ENCODE measurements around the gene P2RY14.
"Not testable (repeated sequence)": the region's sequence is repeated elsewhere in the genome, so short reads cannot be mapped to it uniquely, and the experiment has no call there.

The P2RY14 gene

GRCh38 chr3:151171145-151171757 lies 107.1 kb downstream of the P2RY14 start:
- DNase-seq, result no peak

- DNase-seq, result not testable (repeated sequence)
Observed at GRCh38 chr3:151169948-151170679, 108.2 kb downstream of the P2RY14 start.

- no peak for DNase-seq
Observed at GRCh38 chr3:151169262-151169947, 108.9 kb downstream of the P2RY14 start.

DNA sequence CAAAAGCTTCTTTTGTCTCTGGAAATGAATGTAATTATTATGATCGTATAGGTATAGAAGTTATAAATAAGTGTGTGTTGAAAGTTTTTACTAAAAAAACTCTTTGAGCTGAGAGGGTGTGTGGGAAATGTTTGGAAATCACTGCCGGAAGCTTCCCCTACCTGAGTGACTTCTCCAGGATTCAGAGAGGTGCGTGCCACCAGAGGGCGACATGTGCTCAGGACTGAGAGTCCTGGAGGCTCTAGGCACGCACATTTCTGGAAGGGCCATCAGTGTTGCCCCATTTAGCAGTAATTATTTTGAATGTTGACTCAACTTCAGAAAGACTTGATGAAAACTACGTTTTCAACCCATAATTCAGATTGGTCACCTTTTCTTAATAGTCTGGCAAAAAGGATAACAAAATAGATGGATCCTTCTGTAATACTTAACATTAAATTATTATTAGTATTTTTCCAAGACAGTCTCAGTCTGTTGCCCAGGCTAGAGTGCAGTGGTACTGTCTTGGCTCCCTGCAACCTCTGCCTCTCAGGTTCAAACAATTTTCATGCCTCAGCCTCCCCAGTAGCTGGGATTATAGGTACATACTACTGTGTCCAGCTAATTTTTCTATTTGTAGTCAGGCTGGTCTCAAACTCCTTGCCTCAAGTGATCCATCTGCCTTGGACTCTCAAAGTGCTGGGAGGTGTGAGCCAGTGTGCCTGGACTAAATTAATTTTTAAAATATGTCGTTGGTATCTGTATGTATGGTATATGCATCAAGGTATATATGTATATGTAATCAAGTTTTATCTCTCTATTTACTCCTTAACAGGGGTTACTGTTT lies 109.9 kb downstream of the P2RY14 start:
- DNase-seq, result peak; percentile 59

DNA sequence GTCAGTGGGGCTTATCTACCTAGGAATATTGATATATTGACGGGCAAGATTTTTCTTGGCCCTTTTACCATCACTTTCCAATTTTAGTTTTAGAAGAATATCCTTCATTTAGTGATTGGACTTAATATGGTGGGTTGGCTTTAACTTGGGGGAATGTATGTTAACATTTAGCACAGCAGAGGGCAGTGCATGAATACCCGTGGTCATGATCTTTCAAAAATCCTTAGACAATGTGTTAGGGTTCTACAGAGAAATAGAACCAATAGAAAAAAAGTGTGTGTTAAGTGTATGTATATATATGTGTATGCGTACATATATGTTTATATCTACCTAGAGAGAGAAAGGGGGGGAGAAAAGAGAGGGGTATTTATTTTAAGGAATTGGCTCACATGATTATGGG lies 112.2 kb downstream of the P2RY14 start:
- no peak for DNase-seq

GRCh38 chr3:151165226-151165625 lies 113.1 kb downstream of the P2RY14 start:
- no peak for DNase-seq

Data from NCI-H69 (cell line).